Measurements from ENCODE around the gene NOP56. TPM values are rescaled to one million over a fixed set of nuclear protein-coding genes. Genes with fewer than 3 reads are reported as not detected.

Gene NOP56
- total and polyA plus RNA-seq, 2 of the 4 experiments (the other 2 are of a cell fraction), result 189 to 231 TPM

DNA sequence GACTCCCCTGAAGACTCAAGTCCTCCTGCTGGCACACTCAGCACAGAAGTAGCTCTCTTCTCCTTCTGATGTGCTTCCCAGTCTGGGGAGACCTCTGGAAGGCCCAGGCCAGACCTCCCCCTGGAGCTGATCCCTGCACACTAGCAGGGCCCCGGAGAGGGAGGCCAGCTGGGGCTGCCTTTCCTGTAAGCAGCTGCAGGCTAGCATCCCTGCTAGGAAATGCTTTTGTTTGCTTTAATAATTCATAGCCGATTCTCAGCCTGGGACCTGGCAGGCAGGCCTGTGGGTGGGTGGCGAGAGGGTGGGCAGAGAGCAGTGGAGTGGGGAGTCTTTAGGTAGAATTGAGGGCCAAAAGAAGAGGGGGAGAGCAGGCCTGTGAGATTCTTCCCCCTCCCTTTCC, 45.3 kb downstream of the NOP56 start:
- H3K4me2 ChIP-seq (ENCODE audit: low read depth, low read length), result no peak overlapping the region
- H3K36me3 ChIP-seq (ENCODE audit: control insufficient read depth, insufficient read depth, low read length), result no peaks in the 10 kb centered on the region
- no peak overlapping the region for H2AFZ ChIP-seq (replicated peaks; ENCODE audit: low read length, poor library complexity)
- ChIA-PET CTCF (no interaction called here), POLR2A (ENCODE audit: unreplicated experiment) (no interaction called here)
- H3K27ac ChIP-seq (ENCODE audit: insufficient read depth, low read length), result no peak overlapping the region
- WGBS, 2 experiments (ENCODE audit: extremely low coverage in 2 of 2, insufficient read length in 1 of 2), result no CpG with 5 or more reads among the region's 3 CpGs
- no peaks in the 10 kb centered on the region for H3K9me3 ChIP-seq (ENCODE audit: control insufficient read depth, insufficient read depth, low read length)
- no peak overlapping the region for H4K91ac ChIP-seq (ENCODE audit: insufficient read depth, low read depth, low read length)
- no peak overlapping the region for H2BK120ac ChIP-seq (ENCODE audit: low read depth, low read length)
- no peak for TF ChIP-seq MAZ (IDR thresholded peaks at IDR 0.05; ENCODE audit: borderline replicate concordance, low read depth, low read length)
- H3K56ac ChIP-seq (ENCODE audit: extremely low read depth, insufficient read depth, low read length), result no peak overlapping the region
- dilution Hi-C loops (cut with HindIII; ENCODE audit: low sequenced_read_pairs, unreplicated experiment), result no loop called here
- no peaks in the 10 kb centered on the region for H3K9me1 ChIP-seq (ENCODE audit: insufficient read depth, low read length)
- peaks cover 64% of the 10 kb centered on the region for H3K27me3 ChIP-seq (ENCODE audit: control insufficient read depth, insufficient read depth, low read length)
- H3K9ac ChIP-seq (ENCODE audit: low read depth, low read length), result no peak overlapping the region
- H2AK5ac ChIP-seq (ENCODE audit: low read depth, low read length), result no peak overlapping the region
- no peak overlapping the region for H3K14ac ChIP-seq (replicated peaks; ENCODE audit: low read depth, low read length)
- H2BK5ac ChIP-seq (ENCODE audit: low read depth, low read length, poor library complexity, severe bottlenecking), result no peak overlapping the region
- H4K20me1 ChIP-seq (ENCODE audit: insufficient read depth, low read length), result no peaks in the 10 kb centered on the region; the same call in none of the 2 replicates
- H3K4ac ChIP-seq (ENCODE audit: low read depth, low read length), result no peak overlapping the region
- no peak overlapping the region for H3K23ac ChIP-seq (ENCODE audit: low read depth, low read length)
- H3K4me1 ChIP-seq (ENCODE audit: control insufficient read depth, insufficient read depth, low read length), result no peaks in the 10 kb centered on the region
- H3K18ac ChIP-seq (ENCODE audit: low read depth, low read length), result no peak overlapping the region
- no TSS peak for BruUV-seq (replicated peaks)
- no peak overlapping the region for H4K5ac ChIP-seq (ENCODE audit: low read depth, low read length)
- no peak for DNase-seq
- H2BK15ac ChIP-seq (ENCODE audit: low read depth, low read length), result no peak overlapping the region
- H3K4me3 ChIP-seq (ENCODE audit: insufficient read depth, low read depth, low read length), result no peak overlapping the region
- H3K79me1 ChIP-seq (ENCODE audit: low read depth in 1 of 2, low read length in 2 of 2), result no peaks in the 10 kb centered on the region
- in situ Hi-C loops (cut with MboI; ENCODE audit: low sequenced_read_pairs), result no loop called here
- no peak for ATAC-seq (ENCODE audit: low read depth)
- H4K8ac ChIP-seq (ENCODE audit: low read depth in 2 of 2, low read length in 2 of 2), result no peak overlapping the region
- intact Hi-C loops (cut with micrococcal nuclease), result no loop called here
- no peak overlapping the region for H2BK20ac ChIP-seq (ENCODE audit: low read depth, low read length)
- no peak overlapping the region for H2AK9ac ChIP-seq (replicated peaks; ENCODE audit: low read depth, low read length, poor library complexity)
